Activated gamma-delta T cell (primary cell): ENCODE data around the gene MRPL54.
"Not testable (repeated sequence)": the region's sequence is repeated elsewhere in the genome, so short reads cannot be mapped to it uniquely, and the experiment has no call there.

Source experiments
- DNase-seq: peaks from one replicate; lab custom pipeline; 2025; lab: John Stamatoyannopoulos, UW

MRPL54 gene

GRCh38 chr19:3810708-3811355 is 48.4 kb downstream of the MRPL54 start:
- DNase-seq: no peak

- DNase-seq: no peak
Observed at GRCh38 chr19:3813473-3814392, 51.3 kb downstream of the MRPL54 start.

GRCh38 chr19:3814648-3815047 is 52.2 kb downstream of the MRPL54 start:
- no peak for DNase-seq

- DNase-seq: not testable (repeated sequence)
Observed at GRCh38 chr19:3816148-3816547, 53.7 kb downstream of the MRPL54 start.

DNA sequence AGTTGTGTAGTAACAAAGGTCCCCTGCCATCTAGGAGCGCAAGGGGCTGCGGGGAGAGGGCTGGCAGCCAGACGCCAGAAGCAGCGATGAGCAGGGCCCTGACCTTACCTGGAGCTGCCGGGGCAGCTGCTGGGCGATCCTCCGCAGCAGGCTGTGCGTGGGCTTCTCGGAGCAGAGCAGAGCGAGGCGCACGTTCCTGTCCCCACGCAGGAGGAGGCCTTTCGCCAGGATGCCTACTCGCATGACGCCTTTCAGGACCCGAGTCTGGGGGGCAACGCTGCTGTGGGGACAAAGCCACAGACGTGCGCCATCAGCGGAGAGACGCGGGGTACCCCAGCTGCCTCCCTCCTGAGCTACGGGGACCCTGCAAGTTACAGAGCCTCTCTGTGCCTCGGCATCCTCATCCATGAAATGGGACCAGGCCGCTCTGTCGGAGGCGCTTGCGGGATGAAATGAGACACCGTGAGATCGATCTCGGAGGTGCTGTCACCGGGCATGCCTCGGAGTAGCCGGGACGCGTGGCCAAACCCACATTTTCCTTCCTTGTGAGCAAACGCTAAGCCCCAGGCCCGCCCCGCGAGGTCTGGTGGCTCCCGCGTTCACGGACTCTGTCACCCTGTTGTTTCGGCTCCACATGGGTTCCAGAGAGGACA is 54.2 kb downstream of the MRPL54 start:
- no peak for DNase-seq
